Esophagus mucosa (tissue), 1 donor: ENCODE measurements around the gene GARNL3. TPM values are rescaled to one million over a fixed set of nuclear protein-coding genes. Genes with fewer than 3 reads are reported as not detected.
A peak's percentile ranks its signal among the peaks of the same experiment; 100 is the strongest.

Experiments used
- ATAC-seq: fragments of 200-7000 bp; cut with Tn5 transposase; one replicate; pipeline ENCODE4 v1.9.1; 2020
- total RNA-seq: library from RNA; stranded (reverse); gene quantifications from one replicate; pipeline ENCODE4 v1.2.4, GENCODE V29; 2023
- donor health status: DM: yes; HTN: yes; CAD: no.

The GARNL3 gene
- total RNA-seq, 1 donor from 2014 or later = 3.1 TPM

GRCh38 chr9:127356906-127357305, 92.3 kb downstream of the GARNL3 start:
- ATAC-seq = no peak

GRCh38 chr9:127358023-127358535, 93.5 kb downstream of the GARNL3 start:
- ATAC-seq = no peak

- ATAC-seq = no peak
Observed at GRCh38 chr9:127358770-127359169, 94.2 kb downstream of the GARNL3 start.

GRCh38 chr9:127360250-127360649, 95.7 kb downstream of the GARNL3 start:
- no peak for ATAC-seq

GRCh38 chr9:127360829-127361228, 96.3 kb downstream of the GARNL3 start:
- ATAC-seq = peak; percentile 30

- peak; percentile 81 for ATAC-seq
Observed at GRCh38 chr9:127361561-127361960, 97.0 kb downstream of the GARNL3 start.

GRCh38 chr9:127362829-127363228, 98.3 kb downstream of the GARNL3 start:
- ATAC-seq = no peak

GRCh38 chr9:127365461-127365860, 100.9 kb downstream of the GARNL3 start:
- ATAC-seq = no peak

GRCh38 chr9:127366594-127366993, 102.0 kb downstream of the GARNL3 start:
- ATAC-seq = no peak

- ATAC-seq = no peak
Observed at GRCh38 chr9:127368852-127369402, 104.4 kb downstream of the GARNL3 start.

- ATAC-seq = no peak
Observed at GRCh38 chr9:127369428-127369827, 104.9 kb downstream of the GARNL3 start.

- no peak for ATAC-seq
Observed at GRCh38 chr9:127370147-127370579, 105.6 kb downstream of the GARNL3 start.

GRCh38 chr9:127370672-127371648, 106.4 kb downstream of the GARNL3 start:
- ATAC-seq = no peak

GRCh38 chr9:127380479-127380878, 115.9 kb downstream of the GARNL3 start:
- ATAC-seq = no peak

GRCh38 chr9:127382541-127382940, 118.0 kb downstream of the GARNL3 start:
- no peak for ATAC-seq

- no peak for ATAC-seq
Observed at GRCh38 chr9:127384016-127384730, 119.6 kb downstream of the GARNL3 start.

GRCh38 chr9:127384901-127385300, 120.3 kb downstream of the GARNL3 start:
- no peak for ATAC-seq

GRCh38 chr9:127386249-127386648, 121.7 kb downstream of the GARNL3 start:
- ATAC-seq = no peak

GRCh38 chr9:127386981-127387380, 122.4 kb downstream of the GARNL3 start:
- no peak for ATAC-seq

- peak; percentile 86 for ATAC-seq
Observed at GRCh38 chr9:127388037-127388855, 123.7 kb downstream of the GARNL3 start.

- ATAC-seq = no peak
Observed at GRCh38 chr9:127388856-127389238, 124.3 kb downstream of the GARNL3 start.
